GM19099 (cell line): ENCODE measurements around the gene IMPDH1.

Source experiments
- POLR2A ChIP-seq: IDR thresholded peaks from 3 replicates; pipeline ENCODE4 v1.6.1; 2011; ENCODE audit warnings: low read depth; ENCODE audit not compliant: insufficient read length; ENCODE audit errors: extremely low read depth

Gene IMPDH1

DNA sequence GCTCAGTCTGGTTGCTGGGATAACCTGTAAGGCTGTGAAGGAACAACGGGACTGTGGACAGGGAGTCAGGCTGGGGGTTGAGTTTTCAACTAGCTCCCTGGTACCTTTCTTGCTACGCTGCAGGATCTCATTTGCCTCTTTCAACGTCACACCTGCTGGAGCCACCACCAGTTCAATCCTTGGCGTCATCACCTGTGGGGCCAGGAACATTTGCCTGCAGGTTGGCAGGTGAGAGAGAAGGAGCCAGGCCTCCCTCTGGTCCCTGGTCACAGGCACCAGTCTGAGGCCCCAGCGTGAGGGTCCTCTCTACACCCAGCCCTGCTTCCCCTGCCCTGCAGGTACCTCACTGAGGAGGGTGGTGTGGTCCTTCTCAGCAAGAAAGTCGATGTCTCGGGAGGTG lies 9.8 kb downstream of the IMPDH1 start:
- TF ChIP-seq POLR2A: no peak

DNA sequence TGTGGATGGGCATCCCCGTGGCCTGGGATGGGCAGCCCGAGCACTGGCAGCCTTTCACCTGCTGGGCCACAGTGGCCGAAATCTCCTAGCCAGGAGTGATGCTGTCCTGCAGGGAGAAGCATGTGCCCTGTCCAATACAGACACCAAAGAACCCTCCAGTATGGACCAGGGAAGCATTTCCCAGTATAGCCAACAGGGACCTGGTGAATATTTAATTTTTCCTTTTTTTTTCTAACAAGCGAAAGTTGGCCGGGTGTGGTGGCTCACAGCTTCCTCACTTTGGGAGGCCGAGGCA lies 11.0 kb downstream of the IMPDH1 start:
- TF ChIP-seq POLR2A: no peak

DNA sequence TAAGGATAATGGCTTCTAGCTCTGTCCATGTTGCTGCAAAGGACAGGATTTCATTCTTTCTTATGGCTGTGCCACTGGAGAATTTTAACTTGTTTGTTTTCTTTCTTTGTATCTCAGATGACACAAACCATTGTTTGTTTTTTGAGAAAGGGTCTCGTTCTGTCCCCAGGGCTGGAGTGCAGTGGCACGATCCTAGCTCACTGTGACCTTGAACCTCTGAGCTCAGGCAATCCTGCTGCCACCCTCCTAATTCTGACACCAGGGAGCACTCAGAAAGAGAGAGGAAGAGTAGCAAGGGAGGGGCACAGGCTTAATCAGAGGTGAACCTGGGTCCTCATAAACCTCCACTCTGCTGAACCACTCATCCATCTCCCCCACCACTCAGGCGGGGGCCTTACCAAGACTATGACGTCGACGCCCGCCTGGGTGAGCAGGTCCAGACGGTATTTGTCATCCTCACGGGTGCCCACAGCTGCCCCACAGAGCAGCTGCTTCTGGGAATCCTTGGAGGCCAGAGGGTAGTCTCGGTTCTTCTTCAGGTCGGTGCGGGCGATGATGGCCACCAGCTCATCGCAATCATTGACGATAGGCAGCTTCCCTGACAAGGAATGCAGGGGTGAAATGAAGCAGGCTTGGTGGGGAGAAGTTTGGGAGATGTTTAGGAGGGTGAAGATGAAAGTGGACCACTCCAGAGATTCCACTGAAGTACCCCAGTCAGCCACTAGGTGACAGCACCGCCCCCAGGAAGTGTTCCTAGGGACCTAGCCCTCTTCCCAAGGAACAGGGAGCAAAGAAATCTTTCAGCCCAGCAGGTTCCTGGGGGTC lies 11.6 kb downstream of the IMPDH1 start:
- TF ChIP-seq POLR2A: no peak

DNA sequence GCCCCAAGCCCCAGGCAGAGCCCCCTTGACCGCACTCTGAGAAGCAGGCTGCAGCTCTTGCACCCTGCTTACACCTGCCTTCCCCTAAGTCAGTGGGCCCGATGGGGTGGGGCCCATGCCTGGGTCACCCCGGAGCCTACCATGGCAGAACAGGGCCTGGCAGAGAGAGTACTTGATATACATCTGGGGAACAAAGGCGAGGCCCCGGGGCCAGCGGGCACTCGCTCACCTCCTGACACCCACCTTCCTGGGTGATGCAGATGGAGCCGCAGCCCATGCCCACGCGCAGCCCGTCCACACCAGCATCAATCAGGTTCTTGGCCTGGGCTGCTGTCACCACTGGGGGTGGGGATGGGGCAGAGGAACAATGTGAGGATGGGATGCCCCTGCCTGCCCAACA lies 13.4 kb downstream of the IMPDH1 start:
- TF ChIP-seq POLR2A: no peak

DNA sequence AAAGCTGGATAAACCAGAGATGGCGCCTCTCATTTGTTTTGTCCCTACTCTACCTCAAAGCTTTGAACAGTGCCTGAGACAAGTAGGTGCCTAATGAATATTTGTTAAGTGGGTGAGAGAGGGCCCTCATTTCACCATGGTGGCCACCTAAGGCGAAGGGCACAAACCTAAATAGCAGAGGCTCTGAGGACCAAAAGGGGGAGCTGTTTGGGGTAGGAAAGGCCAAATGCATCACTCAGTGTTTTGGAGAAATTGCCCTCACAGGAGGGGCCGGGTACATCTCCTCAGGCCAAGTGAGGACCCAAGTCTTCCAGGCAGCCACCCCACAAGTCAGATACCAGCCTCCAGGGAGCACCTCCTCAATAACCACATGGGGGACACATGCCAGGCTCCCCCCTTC lies 14.0 kb downstream of the IMPDH1 start:
- TF ChIP-seq POLR2A: no peak

DNA sequence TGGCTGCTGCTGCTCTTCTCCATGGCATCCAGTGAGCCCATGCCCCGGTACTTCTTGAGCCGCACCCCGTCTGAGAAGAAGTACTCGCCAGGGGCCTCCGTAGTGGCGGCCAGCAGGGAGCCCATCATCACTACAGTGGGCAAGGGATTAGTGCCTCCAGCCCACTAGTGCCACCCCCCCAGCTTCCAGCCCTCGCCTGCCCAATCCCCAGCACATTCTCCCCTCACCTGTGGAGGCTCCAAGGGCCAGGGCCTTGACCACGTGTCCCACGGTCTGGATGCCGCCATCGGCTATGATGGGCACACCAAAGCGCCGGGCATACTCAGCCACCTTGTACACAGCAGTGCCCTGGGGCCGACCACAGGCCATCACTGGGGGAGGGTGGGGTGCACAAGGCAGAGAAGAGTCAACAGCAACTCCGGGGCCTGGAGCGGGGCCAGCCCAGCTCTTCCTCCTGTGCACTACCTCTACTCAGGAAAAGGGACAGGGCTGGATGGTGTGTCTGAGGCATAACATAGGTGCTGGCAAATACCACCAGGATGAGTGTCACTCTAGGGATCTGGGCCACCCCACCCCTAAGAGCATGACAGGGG lies 14.8 kb downstream of the IMPDH1 start:
- TF ChIP-seq POLR2A: no peak

DNA sequence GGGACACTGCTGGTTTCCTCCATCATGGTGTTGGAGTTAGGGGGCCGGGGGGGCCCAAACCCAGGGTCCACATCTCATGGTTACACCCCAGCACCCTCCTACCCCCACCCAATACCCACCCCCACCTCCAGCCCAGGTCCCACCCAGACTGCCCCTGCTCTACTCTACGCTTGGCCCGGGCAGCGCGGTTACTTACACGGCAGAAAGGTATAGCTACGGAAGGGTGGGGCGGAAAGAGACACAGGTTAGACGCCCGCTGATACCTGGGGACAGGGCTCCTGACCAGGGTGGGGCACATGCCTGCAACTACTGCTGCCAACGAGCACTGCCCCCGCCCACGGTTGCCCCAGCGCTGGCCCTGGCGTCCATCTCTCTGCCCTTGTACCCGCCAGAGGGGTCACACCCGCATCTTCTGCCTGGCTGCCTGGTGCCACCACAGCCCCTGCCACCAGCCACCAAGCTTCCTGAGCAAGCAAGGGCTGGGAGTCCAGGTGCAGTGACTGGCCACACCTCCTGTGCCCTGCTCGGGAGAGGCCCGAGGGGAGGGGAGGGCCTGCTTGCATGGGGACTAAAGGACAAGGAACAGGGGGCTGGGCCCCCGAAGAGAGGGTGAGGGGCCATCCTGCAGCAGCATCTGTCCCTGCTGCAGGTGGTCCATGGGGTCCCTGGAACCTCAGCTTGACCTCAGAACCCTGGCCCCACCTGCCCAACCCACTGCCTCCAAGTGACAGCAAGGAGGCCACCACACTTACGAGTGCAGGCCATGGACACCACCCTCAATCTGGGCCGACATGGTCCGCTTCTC lies 16.1 kb downstream of the IMPDH1 start:
- TF ChIP-seq POLR2A: no peak

DNA sequence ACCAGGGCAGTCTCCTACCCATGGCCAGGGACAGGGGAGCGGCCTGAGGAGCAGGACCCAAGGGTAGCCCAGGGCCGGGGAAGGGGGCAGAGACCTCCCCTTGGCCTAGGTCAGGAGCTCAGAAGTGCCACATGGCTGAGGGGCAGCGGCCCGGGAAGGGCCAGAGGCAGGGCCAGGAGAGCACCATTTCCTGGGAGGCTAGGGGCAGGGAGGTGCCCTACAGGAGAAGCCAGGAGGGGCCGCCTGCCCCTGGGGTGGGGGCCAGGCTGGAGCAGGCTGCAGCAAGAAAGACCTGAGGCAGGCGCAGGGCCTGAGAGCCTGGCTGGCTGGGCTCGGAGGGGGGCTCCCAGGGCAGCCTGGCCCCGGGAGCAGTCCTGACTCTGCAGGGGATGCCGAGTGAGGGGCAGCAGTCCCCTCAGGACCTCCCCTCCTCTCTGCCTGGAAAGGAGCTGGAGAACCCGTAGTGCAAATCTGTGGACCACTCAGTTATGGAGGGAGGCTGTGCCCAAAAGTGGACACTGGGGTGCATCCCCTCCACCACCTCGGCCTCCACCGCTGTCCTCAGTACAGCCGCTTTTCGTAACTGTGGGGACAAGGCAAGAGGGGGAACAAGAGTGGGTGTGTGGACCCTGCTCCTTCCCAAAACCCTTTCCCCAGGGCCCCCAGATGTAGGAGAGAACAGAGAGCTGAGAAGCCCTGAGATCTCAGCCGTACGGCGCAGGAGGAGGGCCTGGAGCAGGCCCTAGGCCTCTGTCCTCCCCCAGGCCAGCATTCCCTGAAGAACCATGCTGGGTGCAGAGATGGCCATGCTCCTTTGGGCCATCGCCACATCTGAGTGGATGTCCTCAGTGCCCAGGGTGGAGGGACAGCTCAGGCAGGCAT lies 17.1 kb downstream of the IMPDH1 start:
- TF ChIP-seq POLR2A: no peak

DNA sequence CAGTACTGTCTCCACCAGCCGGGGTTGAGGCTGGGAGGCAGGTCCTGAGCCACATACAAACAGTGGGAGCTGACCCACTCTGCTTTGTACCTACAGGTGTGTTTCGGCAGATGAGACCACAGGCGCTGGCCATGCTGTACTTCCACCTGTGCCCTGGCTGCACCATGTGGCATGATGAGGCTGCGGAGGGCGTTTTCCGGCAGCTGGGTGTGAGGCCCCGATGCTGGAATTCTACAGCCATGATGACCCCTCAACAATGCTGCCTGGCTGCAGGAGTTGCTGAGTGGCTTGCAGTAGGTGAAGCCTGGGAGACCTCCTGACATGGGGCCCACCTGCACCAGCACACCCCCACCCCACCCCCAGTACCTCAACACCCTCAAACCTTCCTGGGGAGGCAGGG lies 18.0 kb downstream of the IMPDH1 start:
- TF ChIP-seq POLR2A: no peak

DNA sequence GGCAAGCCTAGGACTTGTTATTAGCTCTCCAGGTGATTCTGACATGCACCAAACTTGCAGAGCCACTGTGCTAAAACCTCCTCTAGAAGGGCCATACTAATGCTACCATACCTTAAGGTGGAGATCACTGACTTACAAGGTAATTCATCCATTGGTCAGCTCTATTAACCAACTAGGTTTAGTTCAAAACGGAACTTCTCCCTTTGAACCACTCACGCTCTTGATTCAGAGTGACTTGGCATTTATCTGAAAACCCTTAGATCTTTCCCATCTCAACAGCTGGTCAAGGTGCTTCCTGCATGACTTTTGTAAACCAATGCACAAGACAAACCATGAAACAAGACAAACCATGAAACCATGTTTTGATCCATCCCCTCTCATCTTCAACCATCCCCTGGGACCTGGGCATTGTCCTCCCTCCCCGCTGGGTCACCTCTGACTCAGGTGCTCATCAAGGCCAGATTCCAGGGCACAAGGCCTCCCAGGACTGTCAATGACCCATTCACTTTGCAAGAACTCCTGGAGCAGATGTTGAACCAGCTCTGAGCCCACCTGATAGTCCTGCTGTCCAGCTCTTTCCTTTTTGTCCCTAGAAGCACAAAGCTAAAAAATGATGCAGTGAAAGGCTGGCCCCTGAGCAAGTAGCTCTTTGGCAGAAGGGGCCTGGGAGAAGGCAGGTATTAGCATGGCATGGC lies 18.8 kb downstream of the IMPDH1 start:
- no peak for TF ChIP-seq POLR2A

DNA sequence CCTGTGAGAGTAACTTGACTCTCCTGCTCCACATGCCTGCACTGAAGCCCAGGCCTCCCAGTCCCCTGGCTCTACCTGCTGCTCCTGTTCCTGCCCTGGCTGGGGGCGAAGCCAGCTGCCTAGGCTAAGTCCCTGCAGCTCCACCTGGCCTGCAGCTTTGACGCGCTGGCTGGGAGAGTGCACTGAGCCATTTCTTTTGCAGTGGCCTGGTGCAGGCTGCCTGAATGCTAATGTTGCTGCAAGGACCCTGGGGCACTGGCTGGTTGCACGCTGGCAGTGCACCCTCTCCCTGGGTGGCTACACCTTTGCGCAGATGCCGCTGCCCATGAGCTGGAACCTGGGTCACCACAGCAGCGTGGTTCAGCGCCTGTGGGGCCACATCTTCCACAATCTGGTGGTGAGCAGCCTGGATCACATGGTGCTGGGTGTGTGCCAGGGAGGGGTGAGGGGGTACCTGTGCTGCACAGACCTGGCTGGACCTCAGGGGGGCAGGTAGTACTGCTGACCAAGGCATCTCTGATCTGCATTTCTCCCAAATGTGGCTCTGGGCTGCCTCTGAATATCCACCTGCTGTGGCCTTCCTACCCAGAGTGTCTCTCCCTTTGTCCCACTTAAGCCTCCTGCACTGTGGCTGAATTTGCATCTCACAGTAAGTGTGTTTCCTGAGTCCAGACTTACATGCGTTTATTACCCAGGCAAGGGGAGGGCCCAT lies 20.0 kb downstream of the IMPDH1 start:
- TF ChIP-seq POLR2A: no peak

DNA sequence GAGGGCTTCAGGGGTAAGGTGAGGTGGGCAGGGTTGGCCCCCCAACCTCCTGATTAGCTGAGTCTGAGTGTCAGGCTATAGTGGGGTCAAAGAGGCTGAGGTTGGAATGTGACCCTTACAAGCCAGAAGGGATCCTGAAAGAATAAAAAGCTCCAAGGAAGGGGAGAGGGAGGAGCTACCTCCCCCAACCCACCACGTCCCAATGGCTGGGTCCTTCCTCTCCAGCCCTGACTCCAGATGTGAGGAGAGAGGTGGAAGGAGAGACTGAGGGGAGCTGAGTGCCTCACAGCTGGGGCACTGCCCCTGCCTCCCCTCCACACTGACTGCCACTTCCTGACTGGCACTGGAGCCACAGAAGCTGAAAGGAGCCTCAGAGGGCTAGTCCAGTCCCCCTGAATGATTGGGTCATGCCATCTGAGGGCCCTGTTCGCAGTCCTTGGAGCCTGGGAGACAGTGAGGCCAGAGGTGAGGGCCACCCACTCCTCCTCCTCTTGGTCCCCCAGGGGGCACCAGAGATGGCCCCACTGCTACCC lies 20.6 kb downstream of the IMPDH1 start:
- TF ChIP-seq POLR2A: no peak

DNA sequence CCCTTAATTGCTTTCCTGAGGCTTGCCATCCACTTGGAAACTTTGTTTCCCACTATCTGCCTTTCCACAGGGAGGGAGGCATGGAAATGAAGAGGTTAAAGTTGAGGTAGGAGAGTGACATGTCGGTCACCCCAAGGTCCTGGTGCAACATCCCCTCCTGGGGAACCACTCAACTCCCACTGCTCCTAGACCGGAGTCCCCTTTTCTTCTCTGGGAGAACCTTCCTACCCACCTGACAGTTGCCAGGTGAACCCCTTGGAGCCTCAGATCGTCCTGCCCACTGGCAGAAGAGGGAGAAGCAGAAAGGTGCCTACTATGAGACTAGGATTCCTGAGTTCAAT lies 21.7 kb downstream of the IMPDH1 start:
- no peak for TF ChIP-seq POLR2A

DNA sequence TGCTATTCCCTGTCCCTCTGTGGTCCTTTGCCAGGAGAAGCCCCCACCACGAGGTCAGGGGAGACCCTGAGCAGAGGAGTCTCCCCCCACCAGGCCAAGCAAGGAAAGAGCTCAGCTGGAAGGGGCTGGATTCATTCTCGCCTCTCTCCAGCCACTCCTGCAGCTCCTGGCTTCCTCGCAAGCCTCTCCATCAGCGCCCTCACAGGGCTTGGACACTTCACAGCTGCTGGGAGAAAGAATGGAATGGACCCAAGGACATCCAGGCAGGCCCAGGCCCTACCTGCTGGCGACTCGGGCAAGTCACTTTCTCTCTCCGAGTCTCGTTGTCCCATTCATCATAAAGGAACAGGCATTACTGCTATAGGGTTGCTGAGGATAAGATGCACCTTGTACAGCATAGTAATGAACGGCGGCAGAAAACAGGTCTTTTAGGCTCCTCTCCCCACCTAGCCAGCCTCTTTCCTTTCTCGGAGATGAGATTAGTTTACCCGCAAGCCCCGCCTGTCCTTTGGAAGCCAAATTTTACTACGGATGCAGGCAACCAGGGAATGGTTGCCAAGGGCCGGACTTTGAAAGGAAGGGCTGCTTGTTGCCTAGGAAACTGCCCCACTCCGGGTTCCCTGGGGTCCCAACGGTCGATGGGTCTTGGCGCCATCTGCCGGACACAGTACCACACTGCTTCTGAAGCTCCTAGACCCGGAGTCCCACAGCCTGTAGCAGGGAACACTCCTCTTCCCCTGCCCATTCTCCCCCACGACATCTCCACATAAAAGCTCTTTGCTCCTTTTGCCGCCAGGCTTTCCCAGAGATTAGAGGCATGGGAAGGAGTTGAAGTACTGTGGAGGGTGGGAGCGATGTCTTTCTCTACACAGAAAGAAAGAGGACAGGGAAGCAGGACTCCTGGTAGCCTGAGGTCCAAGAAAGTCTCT lies 22.3 kb downstream of the IMPDH1 start:
- TF ChIP-seq POLR2A: no peak
